T-helper 2 cell (primary cell): ENCODE data around the gene MRC2.

Experiments
- DNase-seq, 5 experiments: peaks; one replicate each; pipeline versions ENCODE4 v3.0.0 to v3.0.0-alpha.2; 2012 to 2022

MRC2 gene

GRCh38 chr17:62702746-62703260, 75.3 kb downstream of the MRC2 start:
- DNase-seq: no peak

- DNase-seq: no peak
Observed at GRCh38 chr17:62703261-62703775, 75.8 kb downstream of the MRC2 start.

GRCh38 chr17:62703776-62704380, 76.4 kb downstream of the MRC2 start:
- DNase-seq: peak; percentile 52 to 61 (median 53)

- no peak for DNase-seq
Observed at GRCh38 chr17:62704381-62704971, 77.0 kb downstream of the MRC2 start.

- DNase-seq: no peak
Observed at GRCh38 chr17:62705156-62705777, 77.8 kb downstream of the MRC2 start.

GRCh38 chr17:62705778-62706597, 78.5 kb downstream of the MRC2 start:
- DNase-seq: no peak

GRCh38 chr17:62706598-62707424, 79.3 kb downstream of the MRC2 start:
- no peak for DNase-seq

GRCh38 chr17:62707425-62707739, 79.9 kb downstream of the MRC2 start:
- DNase-seq: no peak

GRCh38 chr17:62708587-62708986, 81.1 kb downstream of the MRC2 start:
- no peak for DNase-seq

- DNase-seq: no peak
Observed at GRCh38 chr17:62712171-62712581, 84.7 kb downstream of the MRC2 start.

GRCh38 chr17:62713086-62713881, 85.8 kb downstream of the MRC2 start:
- no peak for DNase-seq

GRCh38 chr17:62714016-62714777, 86.7 kb downstream of the MRC2 start:
- no peak for DNase-seq

- DNase-seq: no peak
Observed at GRCh38 chr17:62715882-62716390, 88.5 kb downstream of the MRC2 start.

- no peak for DNase-seq
Observed at GRCh38 chr17:62716834-62717588, 89.5 kb downstream of the MRC2 start.

- no peak for DNase-seq
Observed at GRCh38 chr17:62717589-62717855, 90.1 kb downstream of the MRC2 start.

- peak in 1 of 5 experiments; percentile 32 for DNase-seq
Observed at GRCh38 chr17:62717889-62718288, 90.4 kb downstream of the MRC2 start.

GRCh38 chr17:62718429-62718828, 91.0 kb downstream of the MRC2 start:
- DNase-seq: peak in 2 of 5 experiments; percentile 16 to 41

- DNase-seq: no peak
Observed at GRCh38 chr17:62719586-62719985, 92.1 kb downstream of the MRC2 start.

GRCh38 chr17:62720126-62720850, 92.8 kb downstream of the MRC2 start:
- DNase-seq: no peak
